Measurements from ENCODE around the gene SI. TPM values are rescaled to one million over a fixed set of nuclear protein-coding genes. Genes with fewer than 3 reads are reported as not detected.

The SI gene
- not detected for total RNA-seq

DNA sequence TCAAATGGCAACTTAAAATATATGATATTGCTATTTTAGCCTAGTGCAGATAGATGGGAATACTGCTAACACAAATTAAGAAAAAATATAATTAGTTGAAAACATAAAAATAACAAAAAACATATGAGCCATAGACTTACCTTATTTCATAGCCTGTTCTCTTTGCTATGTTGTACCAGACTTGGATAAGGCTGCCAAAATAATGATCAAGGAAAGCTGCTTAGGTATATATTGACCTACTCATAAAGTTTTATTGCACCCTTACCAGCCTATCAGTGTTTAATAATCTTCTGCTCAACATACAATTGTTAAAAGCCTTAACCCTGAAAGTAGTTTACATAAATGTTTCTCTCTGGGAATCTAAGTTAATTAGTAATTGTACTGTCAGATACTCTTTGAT lies at the start of gene SI:
SI (minus strand) TSS at position 204 of the 400 bp plus-strand sequence. CDS start 2,484 bp downstream, outside the sequence.
- no peaks in the 10 kb centered on the region for H3K4me1 ChIP-seq
- intact Hi-C loops (cut with DNase I) = no loop called here
- no peak within 1 kb of the TSS for H3K4me3 ChIP-seq
- H3K27ac ChIP-seq = no peak within 1 kb of the TSS
- DNase-seq (ENCODE audit: extremely low spot score in 2 of 2) = no peak
- TF ChIP-seq, protein P1, sequence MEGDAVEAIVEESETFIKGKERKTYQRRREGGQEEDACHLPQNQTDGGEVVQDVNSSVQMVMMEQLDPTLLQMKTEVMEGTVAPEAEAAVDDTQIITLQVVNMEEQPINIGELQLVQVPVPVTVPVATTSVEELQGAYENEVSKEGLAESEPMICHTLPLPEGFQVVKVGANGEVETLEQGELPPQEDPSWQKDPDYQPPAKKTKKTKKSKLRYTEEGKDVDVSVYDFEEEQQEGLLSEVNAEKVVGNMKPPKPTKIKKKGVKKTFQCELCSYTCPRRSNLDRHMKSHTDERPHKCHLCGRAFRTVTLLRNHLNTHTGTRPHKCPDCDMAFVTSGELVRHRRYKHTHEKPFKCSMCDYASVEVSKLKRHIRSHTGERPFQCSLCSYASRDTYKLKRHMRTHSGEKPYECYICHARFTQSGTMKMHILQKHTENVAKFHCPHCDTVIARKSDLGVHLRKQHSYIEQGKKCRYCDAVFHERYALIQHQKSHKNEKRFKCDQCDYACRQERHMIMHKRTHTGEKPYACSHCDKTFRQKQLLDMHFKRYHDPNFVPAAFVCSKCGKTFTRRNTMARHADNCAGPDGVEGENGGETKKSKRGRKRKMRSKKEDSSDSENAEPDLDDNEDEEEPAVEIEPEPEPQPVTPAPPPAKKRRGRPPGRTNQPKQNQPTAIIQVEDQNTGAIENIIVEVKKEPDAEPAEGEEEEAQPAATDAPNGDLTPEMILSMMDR (IDR thresholded peaks at IDR 0.05) = no peak
- no peak for TF ChIP-seq POLR2A (IDR thresholded peaks at IDR 0.05)
- TF ChIP-seq POLR2AphosphoS5 (IDR thresholded peaks at IDR 0.05; ENCODE audit: insufficient read depth in 1 of 2, low read depth in 1 of 2) = no peak
- H3K36me3 ChIP-seq = no peaks in the 10 kb centered on the region
- no peaks in the 10 kb centered on the region for H3K27me3 ChIP-seq
- H3K9me3 ChIP-seq = no peaks in the 10 kb centered on the region

- Histone ChIP-seq H3K4me1 (no peaks in the 10 kb centered on the region), H3K9me3 (no peaks in the 10 kb centered on the region), H3K27ac (no peak overlapping the region), H3K27me3 (no peaks in the 10 kb centered on the region), H3K4me3 (no peak overlapping the region), H3K36me3 (no peaks in the 10 kb centered on the region)
- TF ChIP-seq POLR2AphosphoS5 (IDR thresholded peaks at IDR 0.05; ENCODE audit: insufficient read depth in 1 of 2, low read depth in 1 of 2) (no peak), POLR2A (IDR thresholded peaks at IDR 0.05) (no peak)
- TF ChIP-seq, protein P1 (IDR thresholded peaks at IDR 0.05) = no peak
- no peak for DNase-seq (ENCODE audit: extremely low spot score in 2 of 2)
- intact Hi-C loops (cut with DNase I) = no loop called here
Measured at GRCh38 chr3:165125836-165126235, 47.5 kb upstream of the SI start.

- intact Hi-C loops (cut with DNase I) = no loop called here
- no peak for DNase-seq (ENCODE audit: extremely low spot score in 2 of 2)
- H3K4me1 ChIP-seq = no peaks in the 10 kb centered on the region
- H3K27ac ChIP-seq = no peak overlapping the region
- no peaks in the 10 kb centered on the region for H3K27me3 ChIP-seq
- no peaks in the 10 kb centered on the region for H3K9me3 ChIP-seq
- TF ChIP-seq, protein P1 (IDR thresholded peaks at IDR 0.05) = no peak
- no peak for TF ChIP-seq POLR2AphosphoS5 (IDR thresholded peaks at IDR 0.05; ENCODE audit: insufficient read depth in 1 of 2, low read depth in 1 of 2)
- H3K4me3 ChIP-seq = no peak overlapping the region
- no peaks in the 10 kb centered on the region for H3K36me3 ChIP-seq
Measured at GRCh38 chr3:165111401-165111800, 33.1 kb upstream of the SI start.

DNA sequence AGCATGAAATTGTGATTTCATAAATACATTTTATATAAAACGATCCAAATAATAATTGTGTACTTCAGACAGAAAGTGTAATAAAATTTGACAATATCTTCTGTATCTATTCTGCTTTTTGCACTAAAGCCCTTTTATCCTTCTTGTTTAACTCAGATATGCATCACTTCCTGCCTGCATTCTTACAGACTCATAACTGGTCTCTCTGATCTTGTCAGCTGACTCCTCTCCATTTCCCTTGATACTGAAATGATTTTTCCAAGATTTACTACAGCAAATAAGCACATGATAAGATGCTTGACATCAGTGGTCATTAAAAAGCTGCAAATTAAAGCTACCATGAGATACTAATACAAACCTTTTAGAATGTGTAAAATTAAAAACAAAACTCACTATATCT lies 25.3 kb upstream of the SI start:
- Histone ChIP-seq H3K27me3 (no peaks in the 10 kb centered on the region), H3K36me3 (no peaks in the 10 kb centered on the region), H3K27ac (no peak overlapping the region), H3K4me3 (no peak overlapping the region), H3K9me3 (no peaks in the 10 kb centered on the region), H3K4me1 (no peaks in the 10 kb centered on the region)
- intact Hi-C loops (cut with DNase I) = no loop called here
- DNase-seq (ENCODE audit: extremely low spot score in 2 of 2) = no peak
- TF ChIP-seq POLR2A (IDR thresholded peaks at IDR 0.05) (no peak), POLR2AphosphoS5 (IDR thresholded peaks at IDR 0.05; ENCODE audit: insufficient read depth in 1 of 2, low read depth in 1 of 2) (no peak)
- TF ChIP-seq, protein P1 (IDR thresholded peaks at IDR 0.05) = no peak

- H3K27ac ChIP-seq = no peak overlapping the region
- TF ChIP-seq POLR2AphosphoS5 (IDR thresholded peaks at IDR 0.05; ENCODE audit: insufficient read depth in 1 of 2, low read depth in 1 of 2) (no peak), POLR2A (IDR thresholded peaks at IDR 0.05) (no peak)
- TF ChIP-seq, protein P1 (IDR thresholded peaks at IDR 0.05) = no peak
- no peaks in the 10 kb centered on the region for H3K36me3 ChIP-seq
- H3K9me3 ChIP-seq = no peaks in the 10 kb centered on the region
- H3K27me3 ChIP-seq = no peaks in the 10 kb centered on the region
- H3K4me3 ChIP-seq = no peak overlapping the region
- no peaks in the 10 kb centered on the region for H3K4me1 ChIP-seq
- DNase-seq (ENCODE audit: extremely low spot score in 2 of 2) = no peak
- intact Hi-C loops (cut with DNase I) = no loop called here
Measured at GRCh38 chr3:165082650-165083049, 4.4 kb upstream of the SI start.
